GM04504 (cell line): ENCODE data around the gene PRLR.
"Not testable (repeated sequence)": the region's sequence is repeated elsewhere in the genome, so short reads cannot be mapped to it uniquely, and the experiment has no call there.

ENCODE experiments used
- DNase-seq: peaks from one replicate; pipeline ENCODE4 v3.0.0-alpha.2; 2012; ENCODE audit warnings: low read depth

PRLR gene

GRCh38 chr5:35127006-35127405 is 103.3 kb downstream of the PRLR start:
- no peak for DNase-seq

- no peak for DNase-seq
Observed at GRCh38 chr5:35125746-35126145, 104.5 kb downstream of the PRLR start.

GRCh38 chr5:35124932-35125331 is 105.4 kb downstream of the PRLR start:
- no peak for DNase-seq

- DNase-seq = no peak
Observed at GRCh38 chr5:35122819-35123218, 107.5 kb downstream of the PRLR start.

- no peak for DNase-seq
Observed at GRCh38 chr5:35120715-35121114, 109.6 kb downstream of the PRLR start.

- DNase-seq = peak; percentile 65
Observed at GRCh38 chr5:35117967-35118366, 112.3 kb downstream of the PRLR start.

GRCh38 chr5:35115920-35116319 is 114.4 kb downstream of the PRLR start:
- no peak for DNase-seq

- DNase-seq = no peak
Observed at GRCh38 chr5:35114698-35115097, 115.6 kb downstream of the PRLR start.

GRCh38 chr5:35112300-35112699 is 118.0 kb downstream of the PRLR start:
- no peak for DNase-seq

GRCh38 chr5:35104550-35104949 is 125.7 kb downstream of the PRLR start:
- DNase-seq = not testable (repeated sequence)

GRCh38 chr5:35103637-35104299 is 126.5 kb downstream of the PRLR start:
- no peak for DNase-seq

GRCh38 chr5:35101720-35102119 is 128.6 kb downstream of the PRLR start:
- DNase-seq = not testable (repeated sequence)

GRCh38 chr5:35101016-35101415 is 129.3 kb downstream of the PRLR start:
- no peak for DNase-seq

- DNase-seq = no peak
Observed at GRCh38 chr5:35098214-35098613, 132.1 kb downstream of the PRLR start.

GRCh38 chr5:35096932-35097331 is 133.4 kb downstream of the PRLR start:
- no peak for DNase-seq

GRCh38 chr5:35096216-35096615 is 134.1 kb downstream of the PRLR start:
- DNase-seq = peak; percentile 38

GRCh38 chr5:35095366-35095765 is 134.9 kb downstream of the PRLR start:
- DNase-seq = no peak

- no peak for DNase-seq
Observed at GRCh38 chr5:35094948-35095347, 135.3 kb downstream of the PRLR start.

- DNase-seq = no peak
Observed at GRCh38 chr5:35092703-35093102, 137.6 kb downstream of the PRLR start.

- DNase-seq = no peak
Observed at GRCh38 chr5:35091704-35092103, 138.6 kb downstream of the PRLR start.

- peak; percentile 77 for DNase-seq
Observed at GRCh38 chr5:35089334-35090314, 140.7 kb downstream of the PRLR start.

GRCh38 chr5:35087991-35088390 is 142.3 kb downstream of the PRLR start:
- DNase-seq = peak; percentile 40

GRCh38 chr5:35083150-35083549 is 147.1 kb downstream of the PRLR start:
- DNase-seq = no peak
